H1 (cell line): Measurements from ENCODE around the gene PDLIM4.

Source experiments
- POLR2A ChIP-seq, 2 experiments: IDR thresholded peaks; 1 replicate in 1 of 2; 2 replicates in 1 of 2; pipeline ENCODE4 v1.6.1; 2011; ENCODE audit warnings: low read depth in 2 of 2, low read length in 2 of 2, mild to moderate bottlenecking in 2 of 2; ENCODE audit errors: control extremely low read depth in 1 of 2
- POLR2AphosphoS5 ChIP-seq: IDR thresholded peaks from 2 replicates; pipeline ENCODE4 v1.6.1; 2011; ENCODE audit warnings: low read depth, low read length
- SRF ChIP-seq: IDR thresholded peaks from 2 replicates; pipeline ENCODE4 v1.6.1; 2011; ENCODE audit warnings: mild to moderate bottlenecking, low read depth, low read length, moderate library complexity
- TAF1 ChIP-seq: IDR thresholded peaks from 2 replicates; pipeline ENCODE4 v1.6.1; 2011; ENCODE audit warnings: mild to moderate bottlenecking, low read depth, low read length
- YY1 ChIP-seq: IDR thresholded peaks from 2 replicates; pipeline ENCODE4 v1.6.1; 2011; ENCODE audit warnings: low read depth, mild to moderate bottlenecking, low read length
- TF ChIP-seq, protein P1 (sequence below), 3 experiments: IDR thresholded peaks; 1 replicate in 2 of 3; 2 replicates in 1 of 3; pipeline versions ENCODE4 v1.5.1 to v1.6.1; 2011; ENCODE audit warnings: low read length in 3 of 3, mild to moderate bottlenecking in 3 of 3, inconsistent platforms in 2 of 3, low read depth in 1 of 3, moderate library complexity in 1 of 3; ENCODE audit not compliant: insufficient read depth in 1 of 3; ENCODE audit errors: control extremely low read depth in 1 of 3

DNA sequence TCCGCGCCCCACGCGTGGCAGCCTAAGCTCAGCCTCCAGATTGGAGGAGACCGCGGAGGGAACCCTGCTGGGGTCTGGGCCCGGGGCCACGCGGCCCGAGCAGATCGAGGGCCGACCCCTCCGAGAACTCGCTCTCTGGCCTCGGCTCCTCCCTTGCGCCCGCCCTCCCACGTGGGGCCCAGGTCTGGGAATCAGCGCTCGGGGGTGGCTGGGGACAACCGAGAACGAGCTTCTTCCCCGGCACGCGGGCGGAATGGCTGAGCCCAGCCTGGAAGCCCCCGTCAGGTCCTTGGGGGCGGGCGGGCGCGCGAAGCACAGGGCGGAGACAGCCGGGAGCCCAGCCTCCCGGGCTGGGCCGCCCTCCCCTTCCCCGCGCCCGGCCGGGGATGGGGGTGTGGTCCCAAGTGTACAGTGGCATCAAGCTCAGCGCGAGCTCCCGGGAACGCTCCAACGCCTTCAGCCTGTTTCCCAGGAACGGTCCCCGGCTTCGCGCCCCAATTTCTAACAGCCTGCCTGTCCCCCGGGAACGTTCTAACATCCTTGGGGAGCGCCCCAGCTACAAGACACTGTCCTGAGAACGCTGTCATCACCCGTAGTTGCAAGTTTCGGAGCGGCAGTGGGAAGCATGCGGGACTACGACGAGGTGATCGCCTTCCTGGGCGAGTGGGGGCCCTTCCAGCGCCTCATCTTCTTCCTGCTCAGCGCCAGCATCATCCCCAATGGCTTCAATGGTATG, 36.7 kb downstream of the PDLIM4 start, which contains the start of gene SLC22A4:
- no peak for TF ChIP-seq POLR2AphosphoS5
- TF ChIP-seq POLR2A (IDR thresholded peaks at IDR 0.05; ENCODE audit: control extremely low read depth in 1 of 2, low read depth in 2 of 2, low read length in 2 of 2): 0 out of 3 replicates have a peak, but pooled peaks of 1 of the 2 experiments have one; percentile 9
- peak; percentile 25; the same call in 1 of the 2 replicates for TF ChIP-seq YY1
- no peak; the same call in 1 of the 2 replicates for TF ChIP-seq TAF1
- no peak for TF ChIP-seq SRF
- TF ChIP-seq, protein P1, sequence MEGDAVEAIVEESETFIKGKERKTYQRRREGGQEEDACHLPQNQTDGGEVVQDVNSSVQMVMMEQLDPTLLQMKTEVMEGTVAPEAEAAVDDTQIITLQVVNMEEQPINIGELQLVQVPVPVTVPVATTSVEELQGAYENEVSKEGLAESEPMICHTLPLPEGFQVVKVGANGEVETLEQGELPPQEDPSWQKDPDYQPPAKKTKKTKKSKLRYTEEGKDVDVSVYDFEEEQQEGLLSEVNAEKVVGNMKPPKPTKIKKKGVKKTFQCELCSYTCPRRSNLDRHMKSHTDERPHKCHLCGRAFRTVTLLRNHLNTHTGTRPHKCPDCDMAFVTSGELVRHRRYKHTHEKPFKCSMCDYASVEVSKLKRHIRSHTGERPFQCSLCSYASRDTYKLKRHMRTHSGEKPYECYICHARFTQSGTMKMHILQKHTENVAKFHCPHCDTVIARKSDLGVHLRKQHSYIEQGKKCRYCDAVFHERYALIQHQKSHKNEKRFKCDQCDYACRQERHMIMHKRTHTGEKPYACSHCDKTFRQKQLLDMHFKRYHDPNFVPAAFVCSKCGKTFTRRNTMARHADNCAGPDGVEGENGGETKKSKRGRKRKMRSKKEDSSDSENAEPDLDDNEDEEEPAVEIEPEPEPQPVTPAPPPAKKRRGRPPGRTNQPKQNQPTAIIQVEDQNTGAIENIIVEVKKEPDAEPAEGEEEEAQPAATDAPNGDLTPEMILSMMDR (IDR thresholded peaks at IDR 0.05; ENCODE audit: control extremely low read depth in 1 of 3, insufficient read depth in 1 of 3, low read depth in 1 of 3, low read length in 3 of 3): no peak
